CD14-positive monocyte (primary cell): ENCODE results near the gene HOATZ. TPM values are rescaled to one million over a fixed set of nuclear protein-coding genes. Genes with fewer than 3 reads are reported as not detected.

Source experiments
- DNase-seq, 3 donors: peaks; one replicate each; pipeline ENCODE4 v3.0.0-alpha.2; 2011 to 2022
- H2AFZ ChIP-seq: 2 replicates; pipeline ENCODE4 v1.6.0; 2012; ENCODE audit warnings: mild to moderate bottlenecking, low read depth, low read length, inconsistent platforms; ENCODE audit not compliant: insufficient read depth, poor library complexity, severe bottlenecking
- H3K27ac ChIP-seq, 2 donors: 1 replicate in 1 of 2; 2 replicates in 1 of 2; pipeline ENCODE4 v1.5.1; 2012 to 2013; ENCODE audit warnings: low read length in 2 of 2, control low read depth in 1 of 2, inconsistent platforms in 1 of 2, low read depth in 1 of 2, mild to moderate bottlenecking in 1 of 2
- H3K27me3 ChIP-seq, 2 donors: one replicate each; pipeline versions ENCODE4 v1.6.0 to v1.6.1; 2011 to 2013; ENCODE audit warnings: low read length in 2 of 2; ENCODE audit not compliant: control insufficient read depth in 2 of 2, insufficient read depth in 2 of 2
- H3K36me3 ChIP-seq, 2 donors: replicated peaks in 1 of 2; 1 replicate in 1 of 2; 2 replicates in 1 of 2; pipeline versions ENCODE4 v1.5.1 to v1.6.1; 2012 to 2013; ENCODE audit warnings: low read length in 2 of 2, control low read depth in 1 of 2, inconsistent platforms in 1 of 2, mild to moderate bottlenecking in 1 of 2; ENCODE audit not compliant: insufficient read depth in 2 of 2, control insufficient read depth in 1 of 2
- H3K4me1 ChIP-seq, 2 donors: 1 replicate in 1 of 2; 2 replicates in 1 of 2; pipeline versions ENCODE4 v1.5.1 to v1.6.1; 2012 to 2013; ENCODE audit warnings: low read length in 2 of 2, control low read depth in 1 of 2, inconsistent platforms in 1 of 2, mild to moderate bottlenecking in 1 of 2, moderate library complexity in 1 of 2; ENCODE audit not compliant: insufficient read depth in 2 of 2, control insufficient read depth in 1 of 2
- H3K4me2 ChIP-seq: replicated peaks from 2 replicates; pipeline ENCODE3; 2012; ENCODE audit warnings: low read length, moderate library complexity, mild to moderate bottlenecking; ENCODE audit not compliant: poor library complexity, severe bottlenecking; ENCODE audit errors: extremely low read depth
- H3K4me3 ChIP-seq, 3 experiments: fragments of 200-600 bp in 1 of 3; sonication (generic) in 1 of 3; replicated peaks in 1 of 3; 1 replicate in 2 of 3; 2 replicates in 1 of 3; pipeline ENCODE4 v1.5.1; 2011 to 2013; ENCODE audit warnings: low read length in 3 of 3, mild to moderate bottlenecking in 3 of 3, control low read depth in 2 of 3, low read depth in 2 of 3, inconsistent platforms in 1 of 3, moderate library complexity in 1 of 3
- H3K79me2 ChIP-seq: 2 replicates; pipeline ENCODE4 v1.6.0; 2012; ENCODE audit warnings: mild to moderate bottlenecking, control low read depth, inconsistent platforms, low read length, moderate library complexity; ENCODE audit not compliant: insufficient read depth
- H3K9ac ChIP-seq: 2 replicates; pipeline ENCODE4 v1.6.0; 2017; ENCODE audit warnings: low read length, mild to moderate bottlenecking; ENCODE audit not compliant: insufficient read depth, poor library complexity, severe bottlenecking
- H3K9me3 ChIP-seq, 2 donors: replicated peaks in 1 of 2; 1 replicate in 1 of 2; 2 replicates in 1 of 2; pipeline versions ENCODE4 v1.5.1 to v1.6.1; 2012 to 2013; ENCODE audit warnings: low read length in 2 of 2, control low read depth in 1 of 2; ENCODE audit not compliant: control insufficient read depth in 1 of 2, insufficient read depth in 1 of 2
- H4K20me1 ChIP-seq: 2 replicates; pipeline ENCODE4 v1.6.0; 2012; ENCODE audit warnings: mild to moderate bottlenecking, low read length, control low read depth, moderate library complexity; ENCODE audit not compliant: insufficient read depth
- H3K27ac Mint-ChIP-seq, 7 donors: one replicate each; pipeline ENCODE4 v1.8.0; 2020; ENCODE audit warnings: mild to moderate bottlenecking in 7 of 7, mixed read lengths in 7 of 7, moderate library complexity in 6 of 7, inconsistent platforms in 2 of 7
- H3K27me3 Mint-ChIP-seq, 3 donors: one replicate each; pipeline ENCODE4 v1.8.0; 2021 to 2022; ENCODE audit warnings: low read depth in 3 of 3, mild to moderate bottlenecking in 3 of 3, mixed read lengths in 3 of 3, moderate library complexity in 3 of 3, inconsistent platforms in 1 of 3
- H3K36me3 Mint-ChIP-seq, 2 donors: one replicate each; pipeline ENCODE4 v1.8.0; 2020; ENCODE audit warnings: mixed read lengths in 2 of 2, inconsistent platforms in 1 of 2, mild to moderate bottlenecking in 1 of 2
- H3K4me1 Mint-ChIP-seq: one replicate; pipeline ENCODE4 v1.8.0; 2020; ENCODE audit warnings: mild to moderate bottlenecking, mixed read lengths
- H3K4me3 Mint-ChIP-seq, 2 donors: one replicate each; pipeline ENCODE4 v1.8.0; 2020; ENCODE audit warnings: mild to moderate bottlenecking in 2 of 2, mixed read lengths in 2 of 2, moderate library complexity in 1 of 2
- H3K9me3 Mint-ChIP-seq, 7 donors: one replicate each; pipeline ENCODE4 v1.8.0; 2020 to 2022; ENCODE audit warnings: mixed read lengths in 7 of 7, mild to moderate bottlenecking in 6 of 7, moderate library complexity in 6 of 7, inconsistent platforms in 2 of 7
- WGBS: methylation state at CpG from one replicate; pipeline ENCODE4 v1.1.5; 2013; ENCODE audit warnings: missing lambda C conversion rate; ENCODE audit not compliant: insufficient coverage; 5-methylcytosine and 5-hydroxymethylcytosine counted together
- intact Hi-C, 2 donors: fragments of 100-400 bp; cut with micrococcal nuclease; formaldehyde crosslinking; loops; one replicate each; pipeline versions ENCODE4 v1.15.0 to v1.15.1; 2023
- polyA plus RNA-seq, 3 donors: library from polyadenylated mRNA; depleted of rRNA in 1 of 3; unstranded in 2 of 3; stranded (reverse) in 1 of 3; fragments of 300-500 nt in 2 of 3; fragments of >200 nt in 1 of 3; fragmentation: Illumina TruSeq in 2 of 3; gene quantifications; 1 replicate in 2 of 3; 2 replicates in 1 of 3; pipeline ENCODE4 v1.2.3, GENCODE V29; 2012 to 2021
- TF ChIP-seq, protein P1 (sequence below): fragments of 200-600 bp; IDR thresholded peaks from one replicate; pipeline ENCODE4 v1.8.0; 2022; ENCODE audit warnings: antibody characterized with exemption, mild to moderate bottlenecking

The HOATZ gene
- polyA plus RNA-seq, 3 donors: not detected

DNA sequence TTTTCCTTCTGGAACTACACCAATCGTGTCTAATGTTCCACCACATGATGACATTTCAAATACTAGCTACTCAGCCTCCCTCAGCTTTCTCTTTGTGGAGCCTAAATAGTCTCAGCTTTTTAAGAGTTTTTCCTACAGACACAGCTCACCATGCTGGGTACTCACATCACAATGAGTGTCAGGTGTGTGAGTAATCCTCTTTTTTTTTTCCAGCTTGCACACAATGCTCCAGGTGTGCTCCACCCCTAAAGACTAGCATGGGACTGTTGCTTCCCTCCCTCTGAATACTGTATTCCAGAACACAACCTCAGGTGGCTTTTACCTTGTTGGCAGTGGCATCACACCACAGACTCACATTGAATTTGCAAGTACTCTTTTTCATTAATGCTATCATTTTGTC is 14.1 kb upstream of the HOATZ start:
- no peak for DNase-seq
- Histone ChIP-seq H3K4me2 (no peak overlapping the region), H3K9ac (no peak overlapping the region), H3K27ac (no peak overlapping the region), H3K36me3 (no peaks in the 10 kb centered on the region), H3K27me3 (no peaks in the 10 kb centered on the region), H3K4me3 (no peak overlapping the region), H2AFZ (no peak overlapping the region), H4K20me1 (no peaks in the 10 kb centered on the region), H3K9me3 (no peaks in the 10 kb centered on the region), H3K79me2 (no peaks in the 10 kb centered on the region), H3K4me1 (no peaks in the 10 kb centered on the region)
- peaks cover 0 to 5% (median 0%) of the 10 kb centered on the region in 3 donors for H3K27me3 Mint-ChIP-seq
- 92% methylated on average over 1 of the region's 1 CpG for WGBS
- H3K4me3 Mint-ChIP-seq: no peak overlapping the region
- intact Hi-C loops: no loop called here
- H3K36me3 Mint-ChIP-seq: no peaks in the 10 kb centered on the region
- no peak overlapping the region for H3K27ac Mint-ChIP-seq
- peaks cover 3% of the 10 kb centered on the region for H3K4me1 Mint-ChIP-seq
- peaks cover 0 to 2% (median 0%) of the 10 kb centered on the region in 7 donors for H3K9me3 Mint-ChIP-seq
- TF ChIP-seq, protein P1, sequence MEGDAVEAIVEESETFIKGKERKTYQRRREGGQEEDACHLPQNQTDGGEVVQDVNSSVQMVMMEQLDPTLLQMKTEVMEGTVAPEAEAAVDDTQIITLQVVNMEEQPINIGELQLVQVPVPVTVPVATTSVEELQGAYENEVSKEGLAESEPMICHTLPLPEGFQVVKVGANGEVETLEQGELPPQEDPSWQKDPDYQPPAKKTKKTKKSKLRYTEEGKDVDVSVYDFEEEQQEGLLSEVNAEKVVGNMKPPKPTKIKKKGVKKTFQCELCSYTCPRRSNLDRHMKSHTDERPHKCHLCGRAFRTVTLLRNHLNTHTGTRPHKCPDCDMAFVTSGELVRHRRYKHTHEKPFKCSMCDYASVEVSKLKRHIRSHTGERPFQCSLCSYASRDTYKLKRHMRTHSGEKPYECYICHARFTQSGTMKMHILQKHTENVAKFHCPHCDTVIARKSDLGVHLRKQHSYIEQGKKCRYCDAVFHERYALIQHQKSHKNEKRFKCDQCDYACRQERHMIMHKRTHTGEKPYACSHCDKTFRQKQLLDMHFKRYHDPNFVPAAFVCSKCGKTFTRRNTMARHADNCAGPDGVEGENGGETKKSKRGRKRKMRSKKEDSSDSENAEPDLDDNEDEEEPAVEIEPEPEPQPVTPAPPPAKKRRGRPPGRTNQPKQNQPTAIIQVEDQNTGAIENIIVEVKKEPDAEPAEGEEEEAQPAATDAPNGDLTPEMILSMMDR: no peak

DNA sequence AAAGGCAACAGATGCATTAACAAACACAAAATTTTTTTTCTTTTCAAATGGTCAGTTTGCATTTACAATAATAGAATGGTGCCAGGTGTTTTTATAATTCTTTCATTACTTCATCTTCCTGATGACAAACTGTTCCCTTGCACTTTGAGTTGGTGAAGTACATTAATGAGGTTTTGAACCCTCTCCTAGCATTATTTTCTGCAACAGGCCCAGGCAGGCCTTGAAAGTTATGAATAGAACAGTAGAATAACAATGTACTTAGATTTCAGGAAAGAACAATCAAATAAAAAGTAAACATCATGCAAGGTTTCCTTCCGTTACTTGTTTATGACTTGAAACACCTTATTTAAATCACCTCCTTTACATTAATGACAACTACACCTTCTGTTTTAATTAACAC is 12.0 kb upstream of the HOATZ start:
- WGBS: no CpG with 5 or more reads among the region's 1 CpG
- Histone ChIP-seq H3K4me1 (no peaks in the 10 kb centered on the region), H3K27ac (no peak overlapping the region), H3K4me3 (no peak overlapping the region), H3K79me2 (no peaks in the 10 kb centered on the region), H3K9ac (no peak overlapping the region), H3K4me2 (no peak overlapping the region), H3K9me3 (no peaks in the 10 kb centered on the region), H3K27me3 (no peaks in the 10 kb centered on the region), H3K36me3 (no peaks in the 10 kb centered on the region), H2AFZ (no peak overlapping the region), H4K20me1 (no peaks in the 10 kb centered on the region)
- Mint-ChIP-seq H3K4me3 (no peak overlapping the region), H3K27ac (no peak overlapping the region), H3K9me3 (peaks cover 0 to 4% (median 0%) of the 10 kb centered on the region in 7 donors), H3K36me3 (no peaks in the 10 kb centered on the region), H3K27me3 (peaks cover 0 to 7% (median 0%) of the 10 kb centered on the region in 3 donors), H3K4me1 (peaks cover 3% of the 10 kb centered on the region)
- TF ChIP-seq, protein P1: no peak
- intact Hi-C loops: no loop called here
- DNase-seq: no peak
